Right lobe of liver (tissue), 4 donors: ENCODE data around the gene ATP1B1.

Experiments used
- POLR2A ChIP-seq: fragments of 450-650 bp; IDR thresholded peaks from one replicate; pipeline ENCODE4 v1.6.1; 2017; ENCODE audit warnings: antibody characterized with exemption, mild to moderate bottlenecking
- TF ChIP-seq, protein P1 (sequence below), 4 donors: fragments of 200-600 bp in 3 of 4; fragments of 450-650 bp in 1 of 4; IDR thresholded peaks; one replicate each; pipeline versions ENCODE4 v1.5.1 to v1.8.0; 2016 to 2022; ENCODE audit warnings: antibody characterized with exemption in 4 of 4, mild to moderate bottlenecking in 2 of 4
- donor health status: DM: no; HTN: no; CAD: no.
- donor health status: DM: no; HTN: no; CAD: no.
- donor health status: DM: no; HTN: yes; CAD: no.

GRCh38 chr1:169110236-169110635 is 3.7 kb downstream of the ATP1B1 start:
- no peak for TF ChIP-seq POLR2A
- TF ChIP-seq, protein P1, sequence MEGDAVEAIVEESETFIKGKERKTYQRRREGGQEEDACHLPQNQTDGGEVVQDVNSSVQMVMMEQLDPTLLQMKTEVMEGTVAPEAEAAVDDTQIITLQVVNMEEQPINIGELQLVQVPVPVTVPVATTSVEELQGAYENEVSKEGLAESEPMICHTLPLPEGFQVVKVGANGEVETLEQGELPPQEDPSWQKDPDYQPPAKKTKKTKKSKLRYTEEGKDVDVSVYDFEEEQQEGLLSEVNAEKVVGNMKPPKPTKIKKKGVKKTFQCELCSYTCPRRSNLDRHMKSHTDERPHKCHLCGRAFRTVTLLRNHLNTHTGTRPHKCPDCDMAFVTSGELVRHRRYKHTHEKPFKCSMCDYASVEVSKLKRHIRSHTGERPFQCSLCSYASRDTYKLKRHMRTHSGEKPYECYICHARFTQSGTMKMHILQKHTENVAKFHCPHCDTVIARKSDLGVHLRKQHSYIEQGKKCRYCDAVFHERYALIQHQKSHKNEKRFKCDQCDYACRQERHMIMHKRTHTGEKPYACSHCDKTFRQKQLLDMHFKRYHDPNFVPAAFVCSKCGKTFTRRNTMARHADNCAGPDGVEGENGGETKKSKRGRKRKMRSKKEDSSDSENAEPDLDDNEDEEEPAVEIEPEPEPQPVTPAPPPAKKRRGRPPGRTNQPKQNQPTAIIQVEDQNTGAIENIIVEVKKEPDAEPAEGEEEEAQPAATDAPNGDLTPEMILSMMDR (IDR thresholded peaks at IDR 0.05) = no peak
